Karpas-422 (cell line): ENCODE measurements around the gene STS. TPM values are rescaled to one million over a fixed set of nuclear protein-coding genes. Genes with fewer than 3 reads are reported as not detected.

Experiments
- DNase-seq: peaks from one replicate; pipeline ENCODE4 v3.0.0-alpha.2; 2015
- H2AFZ ChIP-seq: fragments of 200-600 bp; sonication (generic); 2 replicates; pipeline ENCODE4 v1.6.1; 2014; ENCODE audit warnings: antibody characterized with exemption, low read length, mixed read lengths
- H3K27ac ChIP-seq: fragments of 200-600 bp; sonication (generic); 2 replicates; pipeline ENCODE4 v1.5.1; 2014; ENCODE audit warnings: mild to moderate bottlenecking, low read length, moderate library complexity
- H3K27me3 ChIP-seq: fragments of 200-600 bp; sonication (generic); 2 replicates; pipeline ENCODE4 v1.6.1; 2014; ENCODE audit warnings: low read length, mixed read lengths
- H3K36me3 ChIP-seq: fragments of 200-600 bp; sonication (generic); 2 replicates; pipeline ENCODE4 v1.6.1; 2014; ENCODE audit warnings: low read length, mixed read lengths; ENCODE audit not compliant: insufficient read depth
- H3K4me1 ChIP-seq: fragments of 200-600 bp; sonication (generic); 2 replicates; pipeline ENCODE4 v1.6.1; 2014; ENCODE audit warnings: mild to moderate bottlenecking, low read length, mixed read lengths
- H3K4me2 ChIP-seq: fragments of 200-600 bp; sonication (generic); 2 replicates; pipeline ENCODE4 v1.6.1; 2014; ENCODE audit warnings: low read length, low read depth, mild to moderate bottlenecking; ENCODE audit not compliant: poor library complexity, severe bottlenecking
- H3K4me3 ChIP-seq: fragments of 200-600 bp; sonication (generic); 2 replicates; pipeline ENCODE4 v1.5.1; 2014; ENCODE audit warnings: mild to moderate bottlenecking, antibody characterized with exemption, low read length, mixed read lengths
- H3K79me2 ChIP-seq: fragments of 200-600 bp; sonication (generic); 2 replicates; pipeline ENCODE4 v1.6.1; 2014; ENCODE audit warnings: mild to moderate bottlenecking, low read length, mixed read lengths
- H3K9ac ChIP-seq: fragments of 200-600 bp; sonication (generic); 2 replicates; pipeline ENCODE4 v1.6.0; 2014; ENCODE audit warnings: low read length
- H3K9me2 ChIP-seq: fragments of 200-600 bp; sonication (generic), shearing (Covaris generic); replicated peaks from 2 replicates; pipeline ENCODE4 v1.6.0; 2014; ENCODE audit warnings: mild to moderate bottlenecking, low read length, moderate library complexity; ENCODE audit not compliant: insufficient read depth
- H3K9me3 ChIP-seq: fragments of 300-700, 200-600 bp; sonication (generic); 2 replicates; pipeline ENCODE4 v1.6.1; 2014; ENCODE audit warnings: low read length, mixed read lengths
- H4K20me1 ChIP-seq: fragments of 200-600 bp; sonication (generic); 2 replicates; pipeline ENCODE4 v1.6.1; 2014; ENCODE audit warnings: mild to moderate bottlenecking, antibody characterized with exemption, low read length, low read depth; ENCODE audit not compliant: insufficient read depth
- total RNA-seq: library from RNA; depleted of rRNA; stranded (reverse); fragments of >200 nt; shearing (Covaris generic); gene quantifications from 2 replicates; pipeline ENCODE4 v1.2.3, GENCODE V29; 2014; ENCODE audit warnings: low replicate concordance; rRNA removed

STS gene, protein sequence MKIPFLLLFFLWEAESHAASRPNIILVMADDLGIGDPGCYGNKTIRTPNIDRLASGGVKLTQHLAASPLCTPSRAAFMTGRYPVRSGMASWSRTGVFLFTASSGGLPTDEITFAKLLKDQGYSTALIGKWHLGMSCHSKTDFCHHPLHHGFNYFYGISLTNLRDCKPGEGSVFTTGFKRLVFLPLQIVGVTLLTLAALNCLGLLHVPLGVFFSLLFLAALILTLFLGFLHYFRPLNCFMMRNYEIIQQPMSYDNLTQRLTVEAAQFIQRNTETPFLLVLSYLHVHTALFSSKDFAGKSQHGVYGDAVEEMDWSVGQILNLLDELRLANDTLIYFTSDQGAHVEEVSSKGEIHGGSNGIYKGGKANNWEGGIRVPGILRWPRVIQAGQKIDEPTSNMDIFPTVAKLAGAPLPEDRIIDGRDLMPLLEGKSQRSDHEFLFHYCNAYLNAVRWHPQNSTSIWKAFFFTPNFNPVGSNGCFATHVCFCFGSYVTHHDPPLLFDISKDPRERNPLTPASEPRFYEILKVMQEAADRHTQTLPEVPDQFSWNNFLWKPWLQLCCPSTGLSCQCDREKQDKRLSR
- 15.6 and 28.5 TPM in 2 replicates for total RNA-seq

DNA sequence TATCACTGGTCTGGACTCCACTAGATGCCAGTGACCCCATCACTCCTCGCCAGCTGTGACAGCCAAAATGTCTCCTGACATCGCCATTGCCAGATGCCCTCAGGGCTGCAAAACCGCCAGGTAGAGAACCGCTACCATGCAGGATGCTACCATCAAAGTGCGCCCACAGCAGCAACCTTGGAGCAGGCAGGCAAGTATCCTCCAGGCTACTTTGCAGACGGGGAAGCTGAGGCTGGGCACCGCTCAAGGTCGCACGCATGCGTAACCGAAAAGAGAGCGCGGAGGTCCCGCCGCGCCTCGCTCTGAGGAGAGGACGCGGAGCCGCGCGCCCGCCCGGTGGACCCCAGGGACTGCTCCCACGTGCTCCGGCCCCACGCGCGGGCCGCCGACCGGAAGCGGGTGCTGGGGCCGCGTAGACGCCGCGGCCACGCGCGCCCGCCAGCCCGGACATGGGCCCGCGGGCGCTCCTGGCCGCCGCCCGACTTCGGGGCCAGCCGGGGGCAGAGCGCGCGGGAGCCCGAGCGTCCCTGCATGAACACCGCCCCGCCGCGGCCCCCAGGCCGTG, at the start of gene STS:
Gene STS, plus strand, starts transcription at position 300 of the 565 bp plus-strand sequence. CDS start 105,488 bp downstream, outside the sequence.
- Histone ChIP-seq H3K4me3 (peak within 1 kb of the TSS; percentile 81), H2AFZ (peak within 1 kb of the TSS; percentile 19; the same call in 1 of the 2 replicates), H3K9ac (peak within 1 kb of the TSS; percentile 90), H3K4me2 (peak within 1 kb of the TSS; percentile 89), H3K27me3 (no peaks in the 10 kb centered on the region), H3K4me1 (peaks cover 67% of the 10 kb centered on the region), H3K36me3 (peaks cover 16% of the 10 kb centered on the region; the same call in 1 of the 2 replicates), H3K9me2 (no peaks in the 10 kb centered on the region), H3K79me2 (peaks cover 90% of the 10 kb centered on the region), H3K9me3 (no peaks in the 10 kb centered on the region), H4K20me1 (no peaks in the 10 kb centered on the region), H3K27ac (peak within 1 kb of the TSS; percentile 92)
- peak; percentile 90 for DNase-seq

- peaks cover 75% of the 10 kb centered on the region for H3K79me2 ChIP-seq
- H4K20me1 ChIP-seq = no peaks in the 10 kb centered on the region
- H3K9me2 ChIP-seq = no peaks in the 10 kb centered on the region
Measured at GRCh38 chrX:7100022-7100421, 47.5 kb upstream of the STS start.

DNA sequence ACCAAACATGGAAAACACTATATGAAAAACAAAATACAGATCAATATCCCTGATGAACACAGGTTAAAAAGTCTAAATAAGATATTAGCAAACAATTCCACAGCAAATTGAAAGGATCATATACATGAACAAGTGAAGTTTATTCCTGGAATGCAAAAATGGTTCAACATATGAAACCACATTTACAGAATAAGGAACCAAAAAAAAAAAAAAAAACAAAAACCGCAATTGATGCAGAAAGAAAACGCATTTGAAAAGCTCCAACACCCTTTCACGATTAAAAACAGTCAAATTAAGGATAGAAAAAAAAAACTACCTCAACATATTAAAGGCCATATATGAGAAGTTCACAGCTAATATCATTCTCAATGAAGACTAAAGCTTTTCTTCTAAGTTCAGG, 45.4 kb upstream of the STS start:
- H3K4me1 ChIP-seq = peaks cover 32% of the 10 kb centered on the region
- no peak overlapping the region for H3K4me2 ChIP-seq
- peaks cover 27% of the 10 kb centered on the region for H3K36me3 ChIP-seq
- no peak overlapping the region for H3K9ac ChIP-seq
- no peaks in the 10 kb centered on the region for H4K20me1 ChIP-seq
- no peaks in the 10 kb centered on the region for H3K9me2 ChIP-seq
- H3K9me3 ChIP-seq = no peaks in the 10 kb centered on the region
- no peak overlapping the region for H2AFZ ChIP-seq
- H3K27me3 ChIP-seq = no peaks in the 10 kb centered on the region
- H3K79me2 ChIP-seq = peaks cover 81% of the 10 kb centered on the region
- peak overlapping the region; percentile 32 for H3K27ac ChIP-seq
- no peak overlapping the region for H3K4me3 ChIP-seq
- no peak for DNase-seq

More at GRCh38 chrX:7100022-7100421, 47.5 kb upstream of the STS start:
- Histone ChIP-seq H3K27me3 (no peaks in the 10 kb centered on the region), H3K4me1 (peaks cover 26% of the 10 kb centered on the region), H3K9ac (no peak overlapping the region), H3K4me3 (no peak overlapping the region), H3K9me3 (no peaks in the 10 kb centered on the region), H3K4me2 (no peak overlapping the region), H3K27ac (no peak overlapping the region), H3K36me3 (peaks cover 24% of the 10 kb centered on the region), H2AFZ (no peak overlapping the region)
- DNase-seq = no peak

GRCh38 chrX:7106649-7107048, 40.9 kb upstream of the STS start:
- no peak overlapping the region for H3K4me3 ChIP-seq
- H3K36me3 ChIP-seq = peaks cover 27% of the 10 kb centered on the region
- peak overlapping the region; percentile 100 for H3K27ac ChIP-seq
- H3K9me2 ChIP-seq = no peaks in the 10 kb centered on the region
- H3K79me2 ChIP-seq = peaks cover 57% of the 10 kb centered on the region
- H3K27me3 ChIP-seq = no peaks in the 10 kb centered on the region
- no peak for DNase-seq
- no peak overlapping the region for H3K9ac ChIP-seq
- H4K20me1 ChIP-seq = no peaks in the 10 kb centered on the region
- no peaks in the 10 kb centered on the region for H3K9me3 ChIP-seq
- peaks cover 61% of the 10 kb centered on the region for H3K4me1 ChIP-seq
- H3K4me2 ChIP-seq = no peak overlapping the region
- no peak overlapping the region for H2AFZ ChIP-seq

- H3K79me2 ChIP-seq = peaks cover 44% of the 10 kb centered on the region
- no peak overlapping the region for H2AFZ ChIP-seq
- H3K4me2 ChIP-seq = peak overlapping the region; percentile 88
- peak overlapping the region; percentile 92 for H3K9ac ChIP-seq
- peak; percentile 67 for DNase-seq
- H3K9me2 ChIP-seq = no peaks in the 10 kb centered on the region
- H3K9me3 ChIP-seq = no peaks in the 10 kb centered on the region
- H3K27ac ChIP-seq = peak overlapping the region; percentile 100
- no peaks in the 10 kb centered on the region for H3K27me3 ChIP-seq
- peak overlapping the region; percentile 57; the same call in 1 of the 2 replicates for H3K4me3 ChIP-seq
- no peaks in the 10 kb centered on the region for H4K20me1 ChIP-seq
- H3K4me1 ChIP-seq = peaks cover 62% of the 10 kb centered on the region
- H3K36me3 ChIP-seq = peaks cover 21% of the 10 kb centered on the region
Measured at GRCh38 chrX:7108030-7108429, 39.5 kb upstream of the STS start.

- peaks cover 11% of the 10 kb centered on the region for H3K36me3 ChIP-seq
- no peaks in the 10 kb centered on the region for H4K20me1 ChIP-seq
- H3K9me2 ChIP-seq = no peaks in the 10 kb centered on the region
- H3K4me2 ChIP-seq = peak overlapping the region; percentile 88
- peak overlapping the region; percentile 100 for H3K27ac ChIP-seq
- H3K9me3 ChIP-seq = no peaks in the 10 kb centered on the region
- H3K4me1 ChIP-seq = peaks cover 73% of the 10 kb centered on the region
- peak overlapping the region; percentile 92 for H3K9ac ChIP-seq
- no peak overlapping the region for H2AFZ ChIP-seq
- H3K4me3 ChIP-seq = peak overlapping the region; percentile 57
- peak; percentile 83 for DNase-seq
- H3K27me3 ChIP-seq = no peaks in the 10 kb centered on the region
- peaks cover 42% of the 10 kb centered on the region for H3K79me2 ChIP-seq
Measured at GRCh38 chrX:7109049-7109531, 38.4 kb upstream of the STS start.

DNA sequence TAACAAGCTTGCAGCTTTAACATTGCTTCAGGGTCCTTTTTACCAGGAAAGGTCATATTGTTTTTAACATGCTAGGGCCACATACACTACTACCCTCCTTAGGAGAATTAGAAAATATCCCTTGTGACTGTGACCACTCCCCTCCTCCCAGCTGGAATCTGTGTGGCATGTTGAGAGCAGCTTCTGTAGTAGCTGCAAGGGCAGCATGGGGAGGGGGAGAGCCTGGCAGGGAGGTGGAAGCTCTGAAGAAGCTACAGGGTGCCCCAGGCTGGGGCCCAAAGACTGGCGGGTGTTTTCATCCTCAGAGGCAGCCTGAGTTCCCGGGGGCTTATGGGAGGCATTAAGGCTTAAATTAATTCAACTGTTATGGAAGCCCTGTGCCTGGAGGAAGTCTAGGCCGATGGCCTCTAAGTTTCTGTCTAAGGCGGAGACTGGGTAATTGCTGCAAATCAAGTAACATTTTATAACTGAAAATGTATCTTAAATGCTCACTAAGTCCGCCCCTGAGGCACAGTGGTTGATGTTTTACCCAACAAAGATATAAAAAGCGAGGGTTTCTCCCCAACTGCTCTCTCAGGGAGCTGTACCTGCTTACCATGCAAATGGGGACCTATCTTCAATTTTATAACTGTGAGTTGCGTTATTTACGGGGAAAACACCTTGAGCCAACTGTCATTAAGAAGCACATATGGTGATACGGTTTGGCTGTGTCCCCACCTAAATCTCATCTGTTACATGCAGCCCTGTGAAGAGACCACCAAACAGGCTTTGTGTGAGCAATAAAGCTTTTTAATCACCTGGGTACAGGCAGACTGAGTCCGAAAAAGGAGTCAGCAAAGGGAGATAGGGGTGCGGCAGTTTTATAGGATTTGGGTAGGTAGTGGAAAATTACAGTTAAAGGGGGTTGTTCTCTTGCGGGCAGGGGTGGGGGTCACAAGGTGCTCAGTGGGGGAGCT, 37.4 kb upstream of the STS start:
- peak overlapping the region; percentile 92 for H3K9ac ChIP-seq
- H3K4me1 ChIP-seq = peaks cover 83% of the 10 kb centered on the region
- H3K4me2 ChIP-seq = peak overlapping the region; percentile 88
- peak overlapping the region; percentile 57 for H3K4me3 ChIP-seq
- DNase-seq = peak; percentile 91
- H2AFZ ChIP-seq = no peak overlapping the region
- peaks cover 3% of the 10 kb centered on the region; the same call in 1 of the 2 replicates for H3K36me3 ChIP-seq
- no peaks in the 10 kb centered on the region for H4K20me1 ChIP-seq
- peak overlapping the region; percentile 100 for H3K27ac ChIP-seq
- H3K27me3 ChIP-seq = no peaks in the 10 kb centered on the region
- no peaks in the 10 kb centered on the region for H3K9me2 ChIP-seq
- peaks cover 48% of the 10 kb centered on the region for H3K79me2 ChIP-seq
- H3K9me3 ChIP-seq = no peaks in the 10 kb centered on the region
